Endothelial cell (in vitro differentiated cells): ENCODE measurements around the gene TRIO. TPM values are rescaled to one million over a fixed set of nuclear protein-coding genes. Genes with fewer than 3 reads are reported as not detected.

Source experiments
- DNase-seq: peaks from one replicate; pipeline ENCODE4 v3.0.0; 2021; ENCODE audit warnings: low spot score
- H3K27ac Mint-ChIP-seq: one replicate; pipeline ENCODE4 v1.8.0; 2021; ENCODE audit warnings: mixed read lengths, inconsistent platforms; ENCODE audit not compliant: unreplicated experiment
- H3K27me3 Mint-ChIP-seq: one replicate; pipeline ENCODE4 v1.8.0; 2021; ENCODE audit warnings: mild to moderate bottlenecking, moderate library complexity, mixed read lengths, inconsistent platforms; ENCODE audit not compliant: unreplicated experiment
- H3K36me3 Mint-ChIP-seq: one replicate; pipeline ENCODE4 v1.8.0; 2021; ENCODE audit warnings: mild to moderate bottlenecking, low read depth, mixed read lengths, inconsistent platforms; ENCODE audit not compliant: unreplicated experiment
- H3K4me1 Mint-ChIP-seq: one replicate; pipeline ENCODE4 v1.8.0; 2021; ENCODE audit warnings: mild to moderate bottlenecking, mixed read lengths, inconsistent platforms; ENCODE audit not compliant: unreplicated experiment
- H3K4me3 Mint-ChIP-seq: one replicate; pipeline ENCODE4 v1.8.0; 2021; ENCODE audit warnings: mild to moderate bottlenecking, mixed read lengths, inconsistent platforms; ENCODE audit not compliant: unreplicated experiment
- H3K9me3 Mint-ChIP-seq: one replicate; pipeline ENCODE4 v1.8.0; 2021; ENCODE audit warnings: mixed read lengths, inconsistent platforms; ENCODE audit not compliant: unreplicated experiment
- CTCF ChIP-seq: fragments of 200-600 bp; sonication (generic); IDR thresholded peaks from one replicate; pipeline ENCODE4 v1.5.0; 2021; ENCODE audit warnings: antibody characterized with exemption; ENCODE audit not compliant: unreplicated experiment
- total RNA-seq: library from RNA; stranded (reverse); fragmentation: NEBNext Ultra II Directional; extraction: Animal tissue kit (Norgen Biotek cat#: 25700); gene quantifications from one replicate; pipeline ENCODE4 v1.2.1, GENCODE V29; 2021; ENCODE audit not compliant: unreplicated experiment

The TRIO gene
- total RNA-seq, 1 donor from 2014 or later, result 229 TPM

GRCh38 chr5:14528926-14529325 lies 385.8 kb downstream of the TRIO start:
- H3K36me3 Mint-ChIP-seq, result no peaks in the 10 kb centered on the region
- no peaks in the 10 kb centered on the region for H3K4me1 Mint-ChIP-seq
- H3K27ac Mint-ChIP-seq, result no peak overlapping the region
- TF ChIP-seq CTCF, result no peak
- no peak overlapping the region for H3K4me3 Mint-ChIP-seq
- no peaks in the 10 kb centered on the region for H3K9me3 Mint-ChIP-seq
- no peak for DNase-seq
- H3K27me3 Mint-ChIP-seq, result no peaks in the 10 kb centered on the region

GRCh38 chr5:14531668-14532067 lies 388.5 kb downstream of the TRIO start:
- peaks cover 8% of the 10 kb centered on the region for H3K4me1 Mint-ChIP-seq

GRCh38 chr5:14532180-14532579 lies 389.0 kb downstream of the TRIO start:
- Mint-ChIP-seq H3K27ac (no peak overlapping the region), H3K36me3 (no peaks in the 10 kb centered on the region)
- no peak for TF ChIP-seq CTCF

More at GRCh38 chr5:14531668-14532067, 388.5 kb downstream of the TRIO start:
- no peak for DNase-seq
- Mint-ChIP-seq H3K27me3 (no peaks in the 10 kb centered on the region), H3K9me3 (no peaks in the 10 kb centered on the region), H3K36me3 (no peaks in the 10 kb centered on the region), H3K4me3 (no peak overlapping the region), H3K27ac (no peak overlapping the region)
- no peak for TF ChIP-seq CTCF

GRCh38 chr5:14534773-14535172 lies 391.6 kb downstream of the TRIO start:
- TF ChIP-seq CTCF, result no peak
- Mint-ChIP-seq H3K27me3 (peaks cover 2% of the 10 kb centered on the region), H3K4me1 (peaks cover 8% of the 10 kb centered on the region), H3K9me3 (no peaks in the 10 kb centered on the region), H3K36me3 (no peaks in the 10 kb centered on the region), H3K27ac (peak overlapping the region; percentile 42), H3K4me3 (no peak overlapping the region)
- no peak for DNase-seq

More at GRCh38 chr5:14532180-14532579, 389.0 kb downstream of the TRIO start:
- H3K4me1 Mint-ChIP-seq, result peaks cover 8% of the 10 kb centered on the region
- no peaks in the 10 kb centered on the region for H3K27me3 Mint-ChIP-seq
- H3K9me3 Mint-ChIP-seq, result no peaks in the 10 kb centered on the region
- DNase-seq, result no peak
- H3K4me3 Mint-ChIP-seq, result no peak overlapping the region

- TF ChIP-seq CTCF, result no peak
- H3K27ac Mint-ChIP-seq, result no peak overlapping the region
- H3K9me3 Mint-ChIP-seq, result no peaks in the 10 kb centered on the region
- no peak for DNase-seq
- H3K27me3 Mint-ChIP-seq, result peaks cover 1% of the 10 kb centered on the region
- no peak overlapping the region for H3K4me3 Mint-ChIP-seq
- peaks cover 4% of the 10 kb centered on the region for H3K36me3 Mint-ChIP-seq
- no peaks in the 10 kb centered on the region for H3K4me1 Mint-ChIP-seq
These were observed 402.2 kb downstream of the TRIO start for GRCh38 chr5:14545308-14545707.
